GM23248 (cell line): Measurements from ENCODE around the gene CD109. TPM values are rescaled to one million over a fixed set of nuclear protein-coding genes. Genes with fewer than 3 reads are reported as not detected.

ENCODE experiments used
- DNase-seq: peaks from one replicate; pipeline ENCODE4 v3.0.0-alpha.2; 2015
- H2AFZ ChIP-seq: fragments of 200-600 bp; sonication (generic); 2 replicates; pipeline ENCODE4 v1.6.1; 2016; ENCODE audit warnings: antibody characterized with exemption
- H3F3A ChIP-seq: fragments of 200-600 bp; sonication (generic); 2 replicates; pipeline ENCODE4 v1.6.1; 2016; ENCODE audit warnings: mild to moderate bottlenecking, antibody characterized with exemption, mixed run types; ENCODE audit not compliant: insufficient read depth
- H3K27ac ChIP-seq: fragments of 200-600 bp; sonication (generic); 2 replicates; pipeline ENCODE4 v1.5.1; 2016; ENCODE audit warnings: mild to moderate bottlenecking
- H3K27me3 ChIP-seq: fragments of 200-600 bp; sonication (generic); replicated peaks from 2 replicates; pipeline ENCODE4 v1.6.1; 2016; ENCODE audit warnings: mild to moderate bottlenecking; ENCODE audit not compliant: insufficient read depth
- H3K36me3 ChIP-seq: fragments of 200-600 bp; sonication (generic); 2 replicates; pipeline ENCODE4 v1.6.1; 2016; ENCODE audit warnings: low read depth, mild to moderate bottlenecking
- H3K4me1 ChIP-seq: fragments of 200-600 bp; sonication (generic); 2 replicates; pipeline ENCODE4 v1.6.1; 2016; ENCODE audit warnings: mild to moderate bottlenecking; ENCODE audit not compliant: insufficient read depth
- H3K4me2 ChIP-seq: fragments of 200-600 bp; sonication (generic); one replicate; pipeline ENCODE4 v1.6.1; 2016; ENCODE audit warnings: mild to moderate bottlenecking; ENCODE audit not compliant: unreplicated experiment
- H3K4me3 ChIP-seq: fragments of 200-600 bp; sonication (generic); 2 replicates; pipeline ENCODE4 v1.5.1; 2016; ENCODE audit warnings: mild to moderate bottlenecking
- H3K79me2 ChIP-seq: fragments of 200-600 bp; sonication (generic); 2 replicates; pipeline ENCODE4 v1.6.1; 2016; ENCODE audit warnings: mild to moderate bottlenecking; ENCODE audit not compliant: insufficient read depth
- H3K9ac ChIP-seq: fragments of 200-600 bp; sonication (generic); 2 replicates; pipeline ENCODE4 v1.6.1; 2016; ENCODE audit warnings: mild to moderate bottlenecking
- H3K9me2 ChIP-seq: fragments of 200-600 bp; sonication (generic); 2 replicates; pipeline ENCODE4 v1.6.1; 2016; ENCODE audit warnings: mixed run types, mild to moderate bottlenecking, moderate library complexity; ENCODE audit not compliant: insufficient read depth
- H3K9me3 ChIP-seq: fragments of 200-600 bp; sonication (generic); one replicate; pipeline ENCODE4 v1.6.1; 2017; ENCODE audit warnings: low read depth
- H4K20me1 ChIP-seq: fragments of 200-600 bp; sonication (generic); 2 replicates; pipeline ENCODE4 v1.6.0; 2016; ENCODE audit not compliant: insufficient read depth
- EZH2 ChIP-seq: fragments of 200-600 bp; sonication (generic); IDR thresholded peaks from 2 replicates; pipeline ENCODE4 v1.6.1; 2018; ENCODE audit warnings: antibody characterized with exemption, mild to moderate bottlenecking; ENCODE audit not compliant: insufficient read depth, poor library complexity, severe bottlenecking
- EZH2phosphoT487 ChIP-seq: fragments of 200-600 bp; sonication (generic); IDR thresholded peaks from 2 replicates; pipeline ENCODE4 v1.6.1; 2018; ENCODE audit warnings: antibody characterized with exemption, moderate library complexity, mild to moderate bottlenecking, low read depth; ENCODE audit not compliant: insufficient read depth
- WGBS, 2 experiments: methylation state at CpG; one replicate each; pipeline ENCODE4 v1.1.6; 2015 to 2017; ENCODE audit warnings: low lambda C conversion rate in 2 of 2, low coverage in 1 of 2; ENCODE audit errors: missing lambda C conversion rate in 2 of 2; 5-methylcytosine and 5-hydroxymethylcytosine counted together
- in situ Hi-C: fragments of 300-500 bp; cut with MboI; formaldehyde crosslinking; loops from 2 replicates; pipeline ENCODE4 v1.15.0; 2020
- polyA plus RNA-seq: library from polyadenylated mRNA; unstranded; fragments of >200 nt; fragmentation: Nextera tagmentation; extraction: Ambion mirVana; gene quantifications from 2 replicates; pipeline ENCODE4 v1.2.1, GENCODE V29; 2016
- total RNA-seq: library from RNA; depleted of rRNA; stranded (reverse); fragments of >200 nt; shearing (Covaris generic); gene quantifications from 2 replicates; pipeline ENCODE4 v1.2.3, GENCODE V29; 2014

Gene CD109
- total and polyA plus RNA-seq, 2 experiments from 2014 or later, result 31.3 to 68.6 TPM

DNA sequence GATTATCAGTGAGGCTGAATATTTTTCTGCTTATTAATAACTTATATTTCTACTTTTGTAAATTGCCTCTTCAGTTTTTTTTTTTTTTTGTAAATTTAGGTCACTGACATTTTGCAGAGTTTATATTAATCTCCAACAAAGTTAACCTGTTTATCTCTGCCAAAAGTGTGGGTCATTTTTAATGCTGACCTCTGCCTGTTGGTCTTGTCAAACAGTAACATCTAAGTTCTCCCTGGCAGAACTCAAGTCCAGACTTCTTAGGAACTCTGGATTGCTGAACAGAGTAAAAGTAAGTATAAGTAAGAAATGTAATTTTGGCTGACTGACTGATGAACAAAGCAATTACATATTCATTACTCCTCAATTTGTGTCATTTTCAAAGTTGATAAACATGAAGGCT is 83.9 kb downstream of the CD109 start:
- in situ Hi-C loops, result no loop called here
- no peak for DNase-seq

DNA sequence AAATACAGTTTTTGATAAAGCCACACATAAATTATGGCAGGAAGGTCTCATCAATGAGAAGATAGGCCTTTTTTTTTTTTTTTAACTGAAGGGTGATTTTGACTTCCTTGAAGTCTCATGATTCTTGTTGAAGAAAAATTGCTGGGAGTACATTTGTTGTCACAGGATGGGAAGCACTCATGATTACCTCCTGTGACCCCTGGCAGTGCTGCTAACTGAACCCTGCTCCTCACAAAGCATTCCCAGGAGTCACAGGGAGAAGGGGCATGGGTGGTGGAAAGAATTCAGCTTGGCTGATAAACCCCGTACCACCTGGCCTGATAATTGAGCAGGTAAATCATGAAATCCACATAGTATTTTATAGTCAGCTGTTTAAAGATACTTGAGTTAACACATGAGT is 86.9 kb downstream of the CD109 start:
- Histone ChIP-seq H3K4me3 (no peak overlapping the region), H3K9me3 (no peaks in the 10 kb centered on the region), H3K36me3 (peaks cover 19% of the 10 kb centered on the region; the same call in 1 of the 2 replicates), H3F3A (peaks cover 13% of the 10 kb centered on the region), H3K27me3 (no peaks in the 10 kb centered on the region), H3K9me2 (no peaks in the 10 kb centered on the region), H4K20me1 (no peaks in the 10 kb centered on the region), H3K9ac (no peak overlapping the region), H3K4me1 (no peaks in the 10 kb centered on the region), H3K27ac (no peak overlapping the region), H2AFZ (no peak overlapping the region), H3K79me2 (peaks cover 7% of the 10 kb centered on the region; the same call in 1 of the 2 replicates), H3K4me2 (no peak overlapping the region)
- in situ Hi-C loops, result no loop called here
- no peak for TF ChIP-seq EZH2
- TF ChIP-seq EZH2phosphoT487, result no peak
- DNase-seq, result no peak
- 95 to 97% methylated on average over 1 of the region's 1 CpG for WGBS, 2 experiments

More for the DNA sequence above, 83.9 kb downstream of the CD109 start:
- H3K9me3 ChIP-seq, result no peaks in the 10 kb centered on the region
- H3F3A ChIP-seq, result peaks cover 8% of the 10 kb centered on the region
- no peak overlapping the region for H3K4me2 ChIP-seq
- peaks cover 14% of the 10 kb centered on the region; the same call in 1 of the 2 replicates for H3K79me2 ChIP-seq
- peaks cover 5% of the 10 kb centered on the region; the same call in 1 of the 2 replicates for H3K36me3 ChIP-seq
- no peak overlapping the region for H3K27ac ChIP-seq
- no peaks in the 10 kb centered on the region for H3K27me3 ChIP-seq
- H3K4me3 ChIP-seq, result no peak overlapping the region
- H4K20me1 ChIP-seq, result no peaks in the 10 kb centered on the region
- H3K9me2 ChIP-seq, result no peaks in the 10 kb centered on the region
- H3K9ac ChIP-seq, result no peak overlapping the region
- H3K4me1 ChIP-seq, result peaks cover 8% of the 10 kb centered on the region
- no peak for TF ChIP-seq EZH2
- TF ChIP-seq EZH2phosphoT487, result no peak
- H2AFZ ChIP-seq, result no peak overlapping the region

DNA sequence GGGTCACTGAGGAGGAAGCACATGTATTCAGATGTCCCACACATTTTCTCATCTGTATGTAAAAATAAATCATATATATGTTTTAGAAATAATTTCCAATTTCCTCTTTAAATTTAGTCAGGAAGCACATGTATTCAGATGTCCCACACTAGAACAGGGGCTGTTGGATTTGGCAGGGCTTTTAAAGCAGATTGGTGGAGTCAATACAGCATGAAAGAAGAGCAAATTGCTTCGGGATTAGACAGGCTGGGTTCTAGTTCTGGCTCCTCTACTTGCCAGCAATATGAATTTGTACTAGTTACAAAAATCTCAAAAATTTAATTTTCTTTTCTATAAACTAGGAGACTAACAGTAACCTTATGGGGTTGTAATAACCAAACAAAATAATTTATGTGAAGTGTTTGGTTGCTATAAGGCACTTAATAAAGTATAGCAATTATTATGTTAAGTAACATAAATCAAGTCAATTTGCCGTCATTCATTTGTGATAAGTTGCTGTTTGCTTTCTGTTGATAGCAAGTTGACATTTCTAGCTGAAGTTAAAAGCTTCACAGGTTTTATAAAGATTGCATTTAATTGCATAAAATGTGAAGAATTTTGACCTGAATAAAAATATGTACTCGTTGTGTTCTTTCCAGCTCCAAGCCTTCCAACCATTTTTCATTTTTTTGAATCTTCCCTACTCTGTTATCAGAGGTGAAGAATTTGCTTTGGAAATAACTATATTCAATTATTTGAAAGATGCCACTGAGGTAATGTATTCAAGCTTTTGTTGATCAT is 88.9 kb downstream of the CD109 start:
- H3K9ac ChIP-seq, result no peak overlapping the region
- in situ Hi-C loops, result no loop called here
- no peaks in the 10 kb centered on the region for H3K9me3 ChIP-seq
- no peaks in the 10 kb centered on the region for H4K20me1 ChIP-seq
- no peak overlapping the region for H3K27ac ChIP-seq
- H3K27me3 ChIP-seq, result no peaks in the 10 kb centered on the region
- H3K4me2 ChIP-seq, result no peak overlapping the region
- H3K9me2 ChIP-seq, result no peaks in the 10 kb centered on the region
- WGBS, 2 experiments, result 77 to 82% methylated on average over 3 of the region's 3 CpGs
- H3F3A ChIP-seq, result peaks cover 24% of the 10 kb centered on the region
- peaks cover 12% of the 10 kb centered on the region for H3K4me1 ChIP-seq
- TF ChIP-seq EZH2 (no peak), EZH2phosphoT487 (no peak)
- H2AFZ ChIP-seq, result no peak overlapping the region
- H3K4me3 ChIP-seq, result no peak overlapping the region
- H3K36me3 ChIP-seq, result peaks cover 29% of the 10 kb centered on the region; the same call in 1 of the 2 replicates
- no peak for DNase-seq
- H3K79me2 ChIP-seq, result no peaks in the 10 kb centered on the region

DNA sequence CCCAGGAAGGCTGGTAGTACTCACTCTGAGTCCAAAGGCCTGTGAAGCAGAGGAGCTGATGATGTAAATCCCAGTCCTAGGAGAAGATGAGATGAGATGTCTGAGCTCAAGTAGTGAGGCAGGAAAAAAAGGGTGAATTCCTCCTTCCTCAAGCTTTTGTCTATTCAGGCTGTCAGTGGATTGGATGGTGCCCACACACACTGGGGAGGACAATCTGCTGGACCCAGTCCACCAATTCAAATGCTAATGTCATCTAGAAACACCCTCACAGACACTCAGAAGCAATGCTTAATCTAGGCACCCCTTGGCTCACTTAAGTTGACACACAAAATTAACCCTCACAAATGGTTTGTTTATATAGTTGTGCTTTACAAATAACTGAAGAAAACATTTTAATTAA is 94.6 kb downstream of the CD109 start:
- no peak for TF ChIP-seq EZH2
- TF ChIP-seq EZH2phosphoT487, result no peak
- H3K9ac ChIP-seq, result no peak overlapping the region
- no peaks in the 10 kb centered on the region for H3K79me2 ChIP-seq
- H3K4me3 ChIP-seq, result no peak overlapping the region
- H3K4me2 ChIP-seq, result no peak overlapping the region
- DNase-seq, result no peak
- H3K27ac ChIP-seq, result no peak overlapping the region
- H3K36me3 ChIP-seq, result peaks cover 40% of the 10 kb centered on the region
- H3K9me2 ChIP-seq, result no peaks in the 10 kb centered on the region
- no peaks in the 10 kb centered on the region for H3K9me3 ChIP-seq
- no peaks in the 10 kb centered on the region for H4K20me1 ChIP-seq
- in situ Hi-C loops, result no loop called here
- no peaks in the 10 kb centered on the region for H3K27me3 ChIP-seq
- H3F3A ChIP-seq, result peaks cover 24% of the 10 kb centered on the region
- H3K4me1 ChIP-seq, result peaks cover 12% of the 10 kb centered on the region
- no peak overlapping the region for H2AFZ ChIP-seq
